GM18499 (cell line): ENCODE data around the gene INTS14.
"Not testable (repeated sequence)": the region's sequence is repeated elsewhere in the genome, so short reads cannot be mapped to it uniquely, and the experiment has no call there.

ENCODE experiments used
- ATAC-seq: cut with Tn5 transposase; IDR thresholded peaks from one replicate; pipeline ENCODE4 v1.9.1; 2021; ENCODE audit warnings: moderate number of reproducible peaks; ENCODE audit not compliant: insufficient read depth, unreplicated experiment

INTS14 gene

DNA sequence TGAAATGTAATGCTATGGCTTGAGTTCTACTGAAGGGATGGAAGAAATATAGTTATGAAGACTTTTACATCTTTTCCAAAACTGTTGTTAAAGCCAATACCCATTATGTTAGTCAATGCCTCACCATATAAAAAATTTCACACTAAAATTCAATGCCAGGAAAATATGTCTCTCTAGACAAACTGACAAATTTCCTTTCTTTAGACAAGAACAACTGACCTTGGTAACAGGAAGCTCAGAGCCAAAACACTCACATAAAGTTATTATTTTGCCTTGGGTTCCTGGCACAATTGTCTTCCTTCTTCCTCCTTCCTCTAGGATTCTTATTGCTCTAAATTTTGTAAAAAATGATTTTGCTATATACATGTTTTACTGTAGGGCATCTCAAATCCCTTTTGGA lies 26.7 kb downstream of the INTS14 start:
- ATAC-seq = no peak

DNA sequence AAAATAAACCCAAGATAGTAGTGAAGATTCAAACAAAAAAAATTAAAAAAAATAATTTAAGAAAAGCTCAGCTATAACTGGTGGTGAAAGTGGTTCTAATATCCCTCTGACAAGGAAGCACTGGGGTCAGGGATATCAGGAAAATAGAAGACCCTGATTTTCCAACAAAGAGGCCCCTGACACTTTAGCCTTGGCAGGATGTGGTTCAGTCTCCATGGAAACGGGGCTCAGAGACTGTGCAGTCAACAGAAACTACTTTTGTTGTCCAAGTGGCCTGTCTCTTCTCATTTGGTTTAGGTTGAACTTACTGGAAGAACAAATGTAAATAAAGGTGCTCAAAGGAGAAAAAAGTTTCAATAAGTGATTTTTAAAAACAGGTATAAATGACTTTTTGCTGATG lies 27.2 kb downstream of the INTS14 start:
- ATAC-seq = no peak

DNA sequence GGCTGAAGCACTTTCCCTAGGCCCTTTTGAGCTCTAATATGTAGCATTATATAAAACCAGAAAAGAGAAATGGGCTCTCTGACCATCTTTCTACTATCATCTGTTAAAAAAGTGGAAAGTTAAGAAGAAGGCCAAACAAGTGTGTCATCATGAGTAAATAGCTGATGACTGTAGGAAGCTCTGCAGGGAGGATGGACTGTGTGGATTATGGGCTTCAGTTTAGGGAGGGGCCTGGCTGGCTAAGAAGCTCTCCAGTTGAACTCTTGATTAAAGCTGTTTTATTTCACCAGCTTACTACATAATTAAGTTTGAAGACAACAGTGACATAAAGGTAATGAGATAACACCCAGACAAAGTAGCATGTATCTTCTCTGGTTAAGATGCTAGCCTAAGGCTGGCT lies 30.6 kb downstream of the INTS14 start:
- ATAC-seq = no peak

DNA sequence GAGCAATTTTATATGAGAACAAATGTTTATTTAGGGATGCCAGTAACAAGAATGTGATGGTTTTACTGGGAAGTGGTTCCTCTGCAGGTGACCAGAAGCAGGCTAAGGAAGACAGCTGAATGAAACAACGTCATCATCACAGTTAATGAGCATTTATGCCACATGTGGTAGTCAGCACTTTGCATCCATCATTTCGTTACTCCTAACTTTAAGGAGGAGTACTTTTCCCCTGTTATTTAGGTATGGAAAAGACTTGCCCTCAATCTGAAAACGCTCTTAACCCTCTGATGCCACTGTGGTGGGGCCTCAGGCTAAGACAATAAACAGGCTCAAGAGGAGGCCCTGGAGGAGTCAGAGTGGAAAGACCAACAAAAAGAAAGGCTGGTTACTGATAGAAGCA lies 31.2 kb downstream of the INTS14 start:
- ATAC-seq = no peak

DNA sequence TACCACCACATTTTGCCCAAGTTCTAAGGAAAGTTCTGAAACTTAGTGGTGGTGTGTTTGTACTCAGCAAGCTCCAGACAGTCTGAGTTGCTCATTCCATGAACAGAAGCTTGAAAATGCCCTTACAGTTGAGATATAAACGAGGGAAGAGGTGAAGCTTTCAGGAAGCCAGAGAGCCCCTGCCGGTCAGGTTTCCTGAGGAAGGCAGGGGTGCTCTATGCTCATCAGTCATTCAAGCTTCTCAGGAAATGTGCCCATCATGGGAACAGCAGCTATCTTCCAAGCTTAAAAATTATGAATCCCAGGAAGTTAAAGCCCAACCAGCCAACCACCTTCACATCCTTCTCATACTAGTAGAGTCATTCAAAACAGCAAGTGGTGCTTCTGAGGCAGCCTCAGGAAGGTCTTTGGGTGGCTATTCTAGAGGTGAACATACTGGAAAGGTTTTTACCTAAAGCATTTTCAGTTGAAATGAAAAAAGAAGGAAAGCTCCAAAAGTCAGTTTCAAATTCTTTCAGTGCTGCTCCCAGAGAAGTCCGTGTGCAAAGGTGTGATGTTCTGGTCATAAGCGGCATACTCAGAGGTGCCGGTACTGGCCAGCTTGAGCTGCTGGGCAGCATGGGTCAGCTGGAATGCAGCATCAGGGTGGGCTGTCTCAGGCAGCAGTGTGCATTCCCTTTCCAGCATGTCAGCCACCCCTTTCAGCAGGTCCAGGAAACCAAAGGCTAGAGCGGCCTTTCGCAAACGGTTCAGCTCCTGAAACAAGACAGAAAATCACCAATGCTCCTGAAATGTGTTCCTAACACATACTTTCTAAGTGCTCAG lies 31.8 kb downstream of the INTS14 start:
- no peak for ATAC-seq

DNA sequence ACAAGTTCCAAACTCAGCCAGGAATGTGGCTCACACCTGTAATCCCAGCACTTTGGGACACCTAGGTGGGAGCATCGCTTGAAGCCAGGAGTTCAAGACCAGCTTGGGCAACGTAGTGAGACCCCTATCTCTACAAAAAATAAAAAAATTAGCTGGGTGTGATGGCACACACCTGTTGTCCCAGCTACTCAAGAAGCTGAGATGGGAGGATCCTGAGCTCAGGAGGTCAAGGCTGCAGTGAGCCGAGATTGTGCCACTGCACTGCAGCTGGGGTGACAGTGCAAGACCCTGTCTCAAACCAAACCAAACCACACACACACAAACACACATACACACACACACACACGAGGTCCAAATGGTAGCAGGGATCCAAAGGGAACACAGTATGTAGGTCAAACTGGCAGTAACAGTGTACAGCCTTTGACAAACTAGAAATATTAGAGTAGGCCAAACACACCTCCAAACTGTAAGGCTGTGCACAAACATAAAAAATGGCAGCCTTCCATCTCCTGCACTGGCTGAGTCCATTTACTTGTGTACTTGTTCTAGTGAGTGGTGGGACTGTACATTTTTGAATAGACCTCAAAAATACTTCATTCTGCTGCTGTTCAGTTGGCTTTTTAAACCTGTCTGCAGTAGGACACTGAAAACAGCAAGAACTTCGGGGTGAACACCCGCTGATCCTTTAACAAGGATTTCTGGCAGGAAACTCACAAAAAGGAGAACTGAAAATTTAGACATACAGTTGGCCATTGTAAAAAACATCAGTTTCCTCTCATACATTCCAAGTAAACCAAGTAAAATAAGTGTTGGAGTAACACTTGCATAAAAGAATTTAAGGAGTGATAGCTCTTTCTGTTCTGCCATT lies 33.6 kb downstream of the INTS14 start:
- no peak for ATAC-seq

DNA sequence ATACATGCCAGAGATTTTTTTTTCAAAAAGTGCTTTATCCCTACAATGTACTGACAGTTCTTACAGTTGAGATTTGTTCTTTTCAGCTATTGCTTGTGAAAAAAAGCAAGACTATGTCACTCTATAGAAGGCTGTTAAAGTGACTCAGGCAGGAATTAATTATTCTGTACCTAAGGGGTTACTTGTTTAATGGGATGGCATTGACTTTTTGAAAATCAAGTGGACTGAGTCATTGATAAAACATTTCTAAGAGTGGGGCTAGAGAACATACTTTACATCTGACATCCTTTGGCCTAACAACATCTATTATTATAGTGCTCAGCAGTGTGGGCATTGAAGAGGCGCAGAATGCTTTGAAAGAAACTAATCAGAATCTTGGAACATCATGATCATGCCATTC lies 34.3 kb downstream of the INTS14 start:
- ATAC-seq = no peak

DNA sequence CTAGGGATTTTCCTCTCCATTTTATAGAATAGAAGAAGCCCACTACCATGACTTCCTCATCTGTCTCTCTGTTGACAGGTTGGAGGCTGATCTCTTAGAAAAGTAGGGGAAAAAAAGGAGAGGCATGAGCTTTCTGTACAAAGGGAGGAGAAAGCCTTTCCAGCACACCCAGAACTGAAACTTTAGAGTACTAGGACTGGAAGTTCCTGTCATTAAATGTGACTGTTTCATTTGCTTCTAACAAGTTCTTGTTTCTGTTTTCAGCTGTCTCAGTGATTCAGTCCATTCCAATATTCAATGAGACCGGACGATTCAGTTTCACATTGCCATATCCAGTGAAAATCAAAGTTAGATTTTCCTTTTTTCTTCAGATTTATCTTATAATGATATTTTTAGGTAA lies 39.0 kb downstream of the INTS14 start:
- ATAC-seq = no peak

DNA sequence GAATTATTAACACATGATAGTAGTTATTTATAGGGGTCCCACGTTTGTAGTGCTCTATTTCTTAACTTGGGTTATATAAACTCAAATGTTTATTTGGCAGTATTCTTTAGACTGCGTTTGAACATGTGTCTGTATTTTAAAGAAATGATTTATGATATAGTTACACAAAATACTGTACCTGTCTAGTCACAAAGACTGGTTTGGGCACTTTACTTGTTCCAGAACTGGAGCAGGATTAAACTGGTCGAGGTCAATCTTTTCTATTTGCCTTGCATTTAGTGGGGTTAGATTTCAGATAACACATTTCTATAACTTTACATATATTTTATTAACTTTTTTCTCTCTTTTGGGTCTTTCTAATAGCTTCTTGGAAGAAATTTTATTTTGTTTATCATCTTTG lies 41.2 kb downstream of the INTS14 start:
- ATAC-seq = no peak

DNA sequence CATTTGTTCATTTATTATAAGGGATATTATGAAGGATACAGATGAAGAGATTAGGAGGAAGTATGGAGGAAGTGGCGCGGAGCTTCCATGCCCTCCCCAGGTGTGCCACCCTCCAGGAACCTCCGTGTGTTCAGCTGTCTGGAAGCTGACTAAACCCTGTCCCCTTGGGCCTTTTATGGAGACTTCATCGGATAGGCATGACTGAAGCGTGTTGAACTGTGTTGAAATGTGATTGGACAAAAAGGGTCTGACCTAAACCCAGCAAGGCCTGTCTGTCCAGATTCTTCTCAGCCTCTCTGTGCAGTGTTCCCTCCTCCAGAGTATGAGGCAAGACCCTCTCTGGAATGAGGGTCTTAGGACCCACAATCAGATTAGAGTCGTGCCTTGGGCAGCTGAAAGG lies 49.0 kb downstream of the INTS14 start:
- ATAC-seq = no peak

DNA sequence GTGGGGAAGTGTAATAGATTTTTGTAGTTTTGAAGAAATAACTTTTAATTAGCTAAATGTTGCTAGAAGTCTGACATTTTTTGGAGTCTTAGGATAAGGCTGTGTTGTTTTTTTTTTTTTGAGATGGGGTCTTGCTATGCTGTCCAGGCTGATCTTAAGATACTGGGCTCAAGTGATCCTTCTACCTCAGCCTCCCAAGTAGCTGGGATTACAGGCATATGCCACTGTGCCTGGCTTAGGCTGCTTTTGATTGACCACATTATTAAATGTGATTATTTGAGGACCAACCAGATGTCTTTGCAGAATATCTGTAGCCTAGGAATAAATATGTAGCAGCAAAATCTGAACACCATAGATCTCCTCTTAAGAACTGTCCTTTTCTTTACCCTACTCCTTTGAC lies 51.0 kb downstream of the INTS14 start:
- ATAC-seq = no peak

DNA sequence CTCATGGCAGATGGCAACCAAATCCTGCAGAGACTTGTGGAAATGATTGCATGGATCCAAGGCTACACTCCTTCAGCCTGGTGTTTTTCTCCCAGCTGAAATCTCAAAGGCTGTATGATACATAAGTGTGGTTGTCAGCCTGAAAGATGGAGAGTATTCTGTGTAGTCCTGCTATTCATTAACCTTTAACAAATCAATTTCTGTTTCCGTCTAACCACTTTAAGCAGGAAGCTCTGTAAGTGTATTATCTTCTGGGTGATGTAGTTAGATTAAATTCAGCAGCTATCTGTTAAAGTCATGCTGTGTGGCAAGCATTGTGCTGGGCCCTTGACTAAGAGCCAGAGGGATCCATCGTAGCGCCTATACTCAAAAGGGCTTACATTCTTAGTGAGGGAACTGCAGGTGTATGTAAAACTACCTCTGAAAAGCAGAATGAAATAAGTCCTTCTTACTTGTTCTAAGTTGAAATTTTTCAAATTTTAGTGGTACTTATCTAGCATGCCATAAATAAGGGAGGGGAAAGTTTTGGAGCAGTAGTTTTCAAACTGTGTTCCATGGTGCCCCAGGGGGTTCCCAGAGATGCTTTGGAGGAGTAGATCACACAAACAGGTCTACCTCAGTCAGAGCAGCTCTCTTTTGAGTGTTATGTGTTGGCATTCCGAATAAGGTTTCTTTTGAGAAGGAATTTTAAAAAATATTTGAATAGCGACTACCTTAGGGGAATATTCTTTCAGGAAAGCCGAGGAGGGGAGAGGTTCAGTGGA lies 51.8 kb downstream of the INTS14 start:
- no peak for ATAC-seq

DNA sequence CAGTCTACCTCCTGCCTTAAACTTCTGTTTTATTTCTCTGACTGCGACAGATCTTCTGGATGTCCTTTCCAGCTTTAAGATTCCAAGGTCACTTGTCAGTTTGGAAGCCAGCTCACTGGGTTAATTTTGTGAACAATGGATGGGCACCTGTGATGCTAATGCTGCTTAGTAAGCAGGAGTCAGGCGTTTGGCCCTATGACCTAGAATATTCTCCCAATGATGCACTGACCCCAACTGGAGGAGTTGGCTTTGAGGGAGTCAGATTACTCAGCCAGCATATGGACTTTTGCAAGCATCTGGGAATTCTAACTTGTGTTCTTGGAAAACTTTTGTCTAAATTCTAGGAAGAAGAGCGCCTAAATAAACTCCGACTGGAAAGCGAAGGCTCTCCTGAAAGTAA lies 52.6 kb downstream of the INTS14 start:
- ATAC-seq = no peak

DNA sequence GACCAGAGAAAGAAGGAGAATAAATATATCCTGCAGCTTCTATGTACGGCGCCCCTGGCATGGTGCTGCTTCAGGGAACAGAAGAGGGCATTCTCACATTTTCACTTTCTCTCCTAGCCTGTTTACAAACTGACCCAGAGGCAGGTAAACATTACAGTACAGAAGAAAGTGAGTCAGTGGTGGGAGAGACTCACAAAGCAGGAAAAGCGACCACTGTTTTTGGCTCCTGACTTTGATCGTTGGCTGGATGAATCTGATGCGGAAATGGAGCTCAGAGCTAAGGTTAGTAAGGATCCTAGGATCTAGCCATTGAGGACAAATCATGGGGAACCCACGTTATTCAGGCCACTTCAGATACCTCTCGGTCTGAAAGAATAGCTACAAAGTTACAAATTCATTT lies 54.3 kb downstream of the INTS14 start:
- no peak for ATAC-seq

DNA sequence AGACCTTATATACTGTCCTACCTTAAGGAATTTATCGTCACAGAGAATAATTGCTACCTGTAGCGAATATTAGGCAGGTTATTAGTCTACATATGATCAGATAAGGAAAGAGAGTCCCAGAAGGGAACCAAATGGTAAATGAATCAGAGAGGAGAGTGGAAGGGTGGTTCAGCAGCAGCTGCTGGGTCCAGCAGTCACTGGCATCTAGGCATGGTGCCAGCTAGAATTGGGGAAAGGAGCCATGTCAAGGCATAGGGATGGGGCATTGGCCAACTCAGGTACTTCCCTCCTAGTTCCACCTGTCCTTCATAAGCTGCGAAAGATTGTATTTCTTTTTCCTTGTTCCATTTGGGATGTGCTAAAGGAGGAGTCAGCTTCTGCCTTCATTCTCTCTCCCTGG lies 57.2 kb downstream of the INTS14 start:
- ATAC-seq = no peak

DNA sequence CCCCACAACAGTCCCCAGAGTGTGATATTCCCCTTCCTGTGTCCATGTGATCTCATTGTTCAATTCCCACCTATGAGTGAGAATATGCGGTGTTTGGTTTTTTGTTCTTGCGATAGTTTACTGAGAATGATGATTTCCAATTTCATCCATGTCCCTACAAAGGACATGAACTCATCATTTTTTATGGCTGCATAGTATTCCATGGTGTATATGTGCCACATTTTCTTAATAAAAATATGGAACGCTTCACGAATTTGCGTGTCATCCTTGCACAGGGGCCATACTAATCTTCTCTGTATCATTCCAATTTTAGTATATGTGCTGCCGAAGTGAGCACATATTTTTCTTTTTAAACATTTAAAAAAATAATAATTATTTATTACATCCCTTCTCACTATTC lies 58.1 kb downstream of the INTS14 start:
- not testable (repeated sequence) for ATAC-seq

DNA sequence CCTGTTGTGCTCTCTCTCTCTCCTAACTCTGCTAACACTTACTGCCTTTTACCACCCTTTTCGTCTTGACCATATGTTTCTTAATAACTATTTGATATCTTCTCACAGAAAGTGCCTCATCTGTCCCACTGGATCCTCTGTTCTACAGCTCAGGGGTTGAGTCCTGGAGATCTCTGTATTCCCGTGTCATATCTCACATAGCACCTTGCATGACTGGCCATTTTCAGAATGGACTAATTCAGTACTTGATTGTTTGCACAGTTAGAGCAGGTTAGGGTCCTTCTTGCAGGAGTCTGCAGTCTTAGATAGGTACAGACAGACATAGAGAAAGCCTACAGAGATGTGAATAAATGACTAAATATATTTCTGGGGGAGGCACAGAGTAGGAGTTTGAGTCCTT lies 59.7 kb downstream of the INTS14 start:
- no peak for ATAC-seq

DNA sequence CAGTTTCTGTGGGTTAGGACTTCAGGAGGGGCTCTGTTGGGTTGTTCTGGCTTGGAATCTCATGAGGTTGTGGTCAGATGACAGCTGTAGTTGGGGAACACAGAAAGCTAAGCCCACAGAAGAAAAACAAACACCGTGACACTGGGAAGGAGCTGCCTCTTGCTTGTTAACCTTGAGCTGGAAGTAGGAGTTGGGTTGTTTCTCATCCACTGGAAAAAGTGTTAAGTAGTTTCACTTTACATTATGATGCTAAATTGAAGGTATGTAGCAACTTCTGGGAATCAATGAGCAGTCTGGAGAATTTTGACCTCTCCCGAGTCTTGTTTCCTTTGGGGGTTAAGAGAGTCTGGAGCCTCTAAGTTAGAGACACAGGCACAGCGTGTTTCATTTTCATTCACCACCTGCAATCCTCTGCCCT lies 60.2 kb downstream of the INTS14 start:
- ATAC-seq = no peak

DNA sequence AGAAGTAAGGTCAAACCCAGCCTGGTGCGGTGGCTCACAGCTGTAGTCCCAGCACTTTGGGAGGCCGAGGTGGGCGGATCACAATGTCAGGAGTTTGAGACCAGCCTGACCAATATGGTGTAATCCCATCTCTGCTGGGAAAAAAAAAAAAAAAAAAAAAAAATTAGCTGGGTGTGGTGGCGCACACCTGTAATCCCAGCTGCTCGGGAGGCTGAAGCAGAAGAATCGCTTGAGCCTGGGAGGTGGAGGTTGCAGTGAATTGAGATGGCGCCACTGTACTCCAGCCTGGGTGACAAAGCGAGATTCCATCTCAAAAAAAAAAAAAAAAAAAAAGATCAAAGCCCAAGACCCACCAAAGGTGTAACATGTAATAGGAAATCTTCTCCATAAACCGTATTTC lies 61.6 kb downstream of the INTS14 start:
- not testable (repeated sequence) for ATAC-seq

DNA sequence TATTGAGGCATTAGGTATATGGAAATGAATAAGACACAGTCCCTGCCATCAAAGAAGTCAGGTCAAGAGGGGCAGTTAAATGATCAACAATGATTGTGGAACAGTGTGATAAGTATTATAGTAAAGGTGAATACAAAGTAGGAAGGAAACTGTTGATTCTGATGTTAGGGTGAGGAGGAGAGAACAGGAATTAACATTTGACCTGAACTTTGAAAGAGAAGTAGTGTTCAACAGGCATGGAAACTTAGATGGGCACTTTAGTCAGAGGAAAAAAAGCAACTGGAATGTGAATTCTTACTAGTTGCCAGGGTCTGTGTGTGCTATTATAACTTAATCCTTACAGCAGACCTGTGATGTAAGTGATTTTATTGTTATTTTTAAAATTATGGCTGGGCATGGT lies 63.1 kb downstream of the INTS14 start:
- ATAC-seq = no peak
